Neural cell (in vitro differentiated cells): ENCODE measurements around the gene MUC21. TPM values are rescaled to one million over a fixed set of nuclear protein-coding genes. Genes with fewer than 3 reads are reported as not detected.

ENCODE experiments used
- H2AFZ ChIP-seq: fragments of 200-600, 300-800 bp; sonication (generic), shearing (Covaris generic); 2 replicates; pipeline ENCODE4 v1.6.0; 2014; ENCODE audit warnings: low read depth, mild to moderate bottlenecking, antibody characterized with exemption, low read length, moderate library complexity
- H3F3A ChIP-seq: fragments of 200-600 bp; shearing (Covaris generic); 2 replicates; pipeline ENCODE4 v1.6.1; 2016; ENCODE audit warnings: mild to moderate bottlenecking, moderate library complexity, mixed read lengths, antibody characterized with exemption, low read length; ENCODE audit not compliant: insufficient read depth, poor library complexity, severe bottlenecking
- H3K27ac ChIP-seq: fragments of 200-600, 300-800 bp; sonication (generic), shearing (Covaris generic); 2 replicates; pipeline ENCODE4 v1.5.1; 2014; ENCODE audit warnings: mild to moderate bottlenecking, low read length, moderate library complexity
- H3K27me3 ChIP-seq: fragments of 300-800, 200-600 bp; sonication (generic), shearing (Covaris generic); 2 replicates; pipeline ENCODE4 v1.6.0; 2014; ENCODE audit warnings: mild to moderate bottlenecking, low read depth, low read length, moderate library complexity; ENCODE audit not compliant: insufficient read depth
- H3K36me3 ChIP-seq: fragments of 300-800, 200-600 bp; sonication (generic), shearing (Covaris generic); 2 replicates; pipeline ENCODE4 v1.5.1; 2014; ENCODE audit warnings: mild to moderate bottlenecking, antibody characterized with exemption, low read length, moderate library complexity; ENCODE audit not compliant: insufficient read depth
- H3K4me2 ChIP-seq: fragments of 300-800, 200-600 bp; sonication (generic), shearing (Covaris generic); 2 replicates; pipeline ENCODE4 v1.6.0; 2014; ENCODE audit warnings: mild to moderate bottlenecking, low read length
- H3K4me3 ChIP-seq: fragments of 300-800, 200-600 bp; sonication (generic), shearing (Covaris generic); 2 replicates; pipeline ENCODE4 v1.5.1; 2014; ENCODE audit warnings: mild to moderate bottlenecking, low read length, moderate library complexity
- H3K79me2 ChIP-seq: fragments of 200-600 bp; shearing (Covaris generic); replicated peaks from 2 replicates; pipeline ENCODE4 v1.6.0; 2014; ENCODE audit warnings: mild to moderate bottlenecking, low read length, moderate library complexity; ENCODE audit not compliant: insufficient read depth
- H3K9ac ChIP-seq: fragments of 300-800, 200-600 bp; sonication (generic), shearing (Covaris generic); 2 replicates; pipeline ENCODE4 v1.6.1; 2016; ENCODE audit warnings: mild to moderate bottlenecking, low read length, mixed read lengths
- H3K9me2 ChIP-seq: fragments of 200-600 bp; shearing (Covaris generic); 2 replicates; pipeline ENCODE4 v1.6.1; 2016; ENCODE audit warnings: mild to moderate bottlenecking, low read length, mixed read lengths; ENCODE audit not compliant: insufficient read depth
- H3K9me3 ChIP-seq: fragments of 200-600, 300-800 bp; sonication (generic), shearing (Covaris generic); 2 replicates; pipeline ENCODE4 v1.6.1; 2016; ENCODE audit warnings: mild to moderate bottlenecking, mixed run types, low read length, moderate library complexity, mixed read lengths
- H4K20me1 ChIP-seq: fragments of 200-600 bp; shearing (Covaris generic); 2 replicates; pipeline ENCODE4 v1.6.1; 2016; ENCODE audit warnings: mild to moderate bottlenecking, mixed run types; ENCODE audit not compliant: insufficient read depth
- CTCF ChIP-seq: fragments of 450-650 bp; IDR thresholded peaks from 2 replicates; pipeline ENCODE4 v1.5.1; 2014; ENCODE audit warnings: antibody characterized with exemption, mild to moderate bottlenecking, moderate library complexity; ENCODE audit not compliant: poor library complexity, severe bottlenecking
- EP300 ChIP-seq: fragments of 450-650 bp; conservative IDR thresholded peaks from 2 replicates; pipeline ENCODE4 v1.6.1; 2014; ENCODE audit warnings: antibody characterized with exemption, mild to moderate bottlenecking, moderate library complexity; ENCODE audit not compliant: poor library complexity, severe bottlenecking
- EZH2 ChIP-seq: fragments of 200-600, 300-800 bp; shearing (Covaris generic), sonication (generic); IDR thresholded peaks from 2 replicates; pipeline ENCODE4 v1.6.1; 2014; ENCODE audit warnings: antibody characterized with exemption, low read length, borderline replicate concordance, mild to moderate bottlenecking; ENCODE audit not compliant: insufficient read depth, poor library complexity, severe bottlenecking
- MXI1 ChIP-seq: fragments of 450-650 bp; conservative IDR thresholded peaks from 2 replicates; pipeline ENCODE4 v1.6.1; 2014; ENCODE audit warnings: antibody characterized with exemption, mild to moderate bottlenecking; ENCODE audit not compliant: poor library complexity, severe bottlenecking
- POLR2AphosphoS5 ChIP-seq: IDR thresholded peaks from 2 replicates; pipeline ENCODE4 v1.6.1; 2012
- RAD21 ChIP-seq: fragments of 450-650 bp; conservative IDR thresholded peaks from 2 replicates; pipeline ENCODE4 v1.6.1; 2014; ENCODE audit warnings: antibody characterized with exemption, mild to moderate bottlenecking, moderate library complexity
- REST ChIP-seq: IDR thresholded peaks from 2 replicates; pipeline ENCODE4 v1.6.1; 2012; ENCODE audit warnings: borderline replicate concordance
- SMC3 ChIP-seq: fragments of 450-650 bp; conservative IDR thresholded peaks from 2 replicates; pipeline ENCODE4 v1.6.1; 2014; ENCODE audit warnings: antibody characterized with exemption, mild to moderate bottlenecking, moderate library complexity; ENCODE audit not compliant: poor library complexity
- TAF1 ChIP-seq: IDR thresholded peaks from 2 replicates; pipeline ENCODE4 v1.6.1; 2012; ENCODE audit warnings: low read depth
- polyA plus RNA-seq: library from polyadenylated mRNA; depleted of rRNA; stranded (reverse); fragments of >200 nt; gene quantifications from 2 replicates; pipeline ENCODE4 v1.2.3, GENCODE V29; 2014

MUC21 gene
- polyA plus RNA-seq, 1 donor from 2014 or later = not detected

- H3K27ac ChIP-seq = no peak overlapping the region
- no peak overlapping the region for H2AFZ ChIP-seq
- no peaks in the 10 kb centered on the region for H3F3A ChIP-seq
- no peak overlapping the region for H3K9ac ChIP-seq
- H4K20me1 ChIP-seq = no peaks in the 10 kb centered on the region
- no peaks in the 10 kb centered on the region for H3K9me3 ChIP-seq
- H3K9me2 ChIP-seq = no peaks in the 10 kb centered on the region
- H3K79me2 ChIP-seq = no peaks in the 10 kb centered on the region
- TF ChIP-seq MXI1 (no peak), EP300 (no peak), TAF1 (no peak), CTCF (no peak), SMC3 (no peak), POLR2AphosphoS5 (no peak), REST (no peak), EZH2 (no peak), RAD21 (no peak)
- H3K27me3 ChIP-seq = no peaks in the 10 kb centered on the region
- H3K4me2 ChIP-seq = no peak overlapping the region
- H3K36me3 ChIP-seq = no peaks in the 10 kb centered on the region
- no peak overlapping the region for H3K4me3 ChIP-seq
These were observed 47.6 kb downstream of the MUC21 start for GRCh38 chr6:31031095-31031494.

- Histone ChIP-seq H3K9me3 (no peaks in the 10 kb centered on the region), H3K27ac (no peak overlapping the region), H4K20me1 (no peaks in the 10 kb centered on the region), H3K9ac (no peak overlapping the region), H3K79me2 (no peaks in the 10 kb centered on the region), H3K9me2 (no peaks in the 10 kb centered on the region), H3F3A (no peaks in the 10 kb centered on the region), H3K36me3 (no peaks in the 10 kb centered on the region), H3K27me3 (no peaks in the 10 kb centered on the region), H3K4me3 (no peak overlapping the region), H2AFZ (no peak overlapping the region), H3K4me2 (no peak overlapping the region)
- TF ChIP-seq EP300 = no peak
- TF ChIP-seq EZH2 = no peak
- no peak for TF ChIP-seq TAF1
- TF ChIP-seq CTCF = no peak
- no peak for TF ChIP-seq RAD21
- TF ChIP-seq SMC3 = no peak
- no peak for TF ChIP-seq MXI1
These were observed 49.6 kb downstream of the MUC21 start for GRCh38 chr6:31033075-31033474.
